ENCODE data around the gene BRINP3. TPM values are rescaled to one million over a fixed set of nuclear protein-coding genes. Genes with fewer than 3 reads are reported as not detected.

Gene BRINP3
- total RNA-seq, 1 donor from 2014 or later = not detected

DNA sequence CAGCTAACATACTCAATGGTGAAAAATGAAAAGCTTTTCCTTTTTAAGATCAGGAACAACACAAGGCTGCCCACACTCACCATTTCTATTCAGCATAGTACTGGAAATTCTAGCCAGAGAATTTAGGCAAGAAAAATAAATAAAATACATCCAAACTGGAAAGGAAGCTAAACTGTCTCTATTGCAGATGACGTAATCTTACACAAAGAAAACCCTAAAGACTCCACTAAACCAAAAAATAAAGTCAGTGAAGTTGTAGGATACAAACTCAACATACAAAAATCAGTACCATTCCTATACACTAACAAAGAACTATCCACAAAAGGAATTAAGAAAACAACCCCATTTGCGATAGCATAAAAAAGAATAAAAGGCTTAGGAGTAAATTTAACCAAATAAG lies 181.2 kb downstream of the BRINP3 start:
- Mint-ChIP-seq H3K4me1 (ENCODE audit: low read depth) (no peaks in the 10 kb centered on the region), H3K36me3 (ENCODE audit: low read depth) (peaks cover 2% of the 10 kb centered on the region), H3K9me3 (ENCODE audit: low read depth) (peaks cover 3% of the 10 kb centered on the region), H3K27ac (ENCODE audit: unreplicated experiment) (no peak overlapping the region), H3K4me3 (ENCODE audit: unreplicated experiment) (no peak overlapping the region), H3K27me3 (ENCODE audit: low read depth) (peaks cover 2% of the 10 kb centered on the region)
- no peak for TF ChIP-seq CTCF (IDR thresholded peaks at IDR 0.05)
- no peak for DNase-seq (ENCODE audit: low spot score)

DNA sequence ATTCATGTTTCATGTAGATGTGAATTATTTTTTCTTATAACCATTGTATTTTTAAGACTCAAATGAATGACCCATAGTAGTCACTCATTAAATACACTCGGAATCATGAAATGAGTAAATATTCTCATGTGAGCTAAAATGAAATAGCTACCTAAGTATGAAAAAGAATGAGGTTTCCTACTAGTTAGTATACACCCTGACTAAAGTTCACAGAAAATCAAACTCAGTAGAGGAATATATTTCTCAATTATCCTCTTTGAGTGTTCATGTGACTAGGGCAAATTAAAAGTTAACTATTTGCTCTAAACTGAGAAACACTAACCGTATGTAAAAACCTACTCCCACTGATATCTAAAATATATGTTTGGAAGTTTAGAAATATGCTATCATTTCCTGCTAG lies 187.8 kb downstream of the BRINP3 start:
- Mint-ChIP-seq H3K36me3 (ENCODE audit: low read depth) (no peaks in the 10 kb centered on the region), H3K9me3 (ENCODE audit: low read depth) (no peaks in the 10 kb centered on the region), H3K4me1 (ENCODE audit: low read depth) (no peaks in the 10 kb centered on the region), H3K4me3 (ENCODE audit: unreplicated experiment) (no peak overlapping the region), H3K27me3 (ENCODE audit: low read depth) (no peaks in the 10 kb centered on the region), H3K27ac (ENCODE audit: unreplicated experiment) (no peak overlapping the region)
- DNase-seq (ENCODE audit: low spot score) = no peak
- TF ChIP-seq CTCF (IDR thresholded peaks at IDR 0.05) = no peak

DNA sequence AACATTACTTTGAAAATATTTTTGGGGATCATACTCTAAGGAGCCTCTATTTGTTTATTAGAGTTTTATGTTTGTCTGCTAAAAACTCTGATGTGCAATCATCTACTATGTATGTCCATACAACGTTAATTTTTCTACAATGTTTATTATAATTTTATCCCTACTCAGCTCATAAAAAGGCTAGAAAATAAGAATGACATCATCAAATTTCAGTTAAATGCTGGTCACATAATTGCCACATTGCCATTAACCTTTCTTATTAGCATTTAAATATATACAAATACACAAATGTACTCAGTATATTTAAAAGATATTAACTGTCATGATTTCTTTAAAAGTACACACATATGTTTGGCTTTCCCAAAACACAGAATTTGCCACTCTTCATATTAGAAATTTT lies 191.6 kb downstream of the BRINP3 start:
- no peaks in the 10 kb centered on the region for H3K36me3 Mint-ChIP-seq (ENCODE audit: low read depth)
- H3K27ac Mint-ChIP-seq (ENCODE audit: unreplicated experiment) = no peak overlapping the region
- no peak for DNase-seq (ENCODE audit: low spot score)
- no peaks in the 10 kb centered on the region for H3K27me3 Mint-ChIP-seq (ENCODE audit: low read depth)
- no peak for TF ChIP-seq CTCF (IDR thresholded peaks at IDR 0.05)
- no peak overlapping the region for H3K4me3 Mint-ChIP-seq (ENCODE audit: unreplicated experiment)
- no peaks in the 10 kb centered on the region for H3K4me1 Mint-ChIP-seq (ENCODE audit: low read depth)
- no peaks in the 10 kb centered on the region for H3K9me3 Mint-ChIP-seq (ENCODE audit: low read depth)

- DNase-seq (ENCODE audit: low spot score) = no peak
- Mint-ChIP-seq H3K4me3 (ENCODE audit: unreplicated experiment) (no peak overlapping the region), H3K9me3 (ENCODE audit: low read depth) (no peaks in the 10 kb centered on the region), H3K27ac (ENCODE audit: unreplicated experiment) (no peak overlapping the region), H3K36me3 (ENCODE audit: low read depth) (no peaks in the 10 kb centered on the region), H3K27me3 (ENCODE audit: low read depth) (peaks cover 7% of the 10 kb centered on the region), H3K4me1 (ENCODE audit: low read depth) (no peaks in the 10 kb centered on the region)
- no peak for TF ChIP-seq CTCF (IDR thresholded peaks at IDR 0.05)
Observed at GRCh38 chr1:190277107-190277506, 200.6 kb downstream of the BRINP3 start.

GRCh38 chr1:190274721-190275120 lies 202.9 kb downstream of the BRINP3 start:
- no peaks in the 10 kb centered on the region for H3K9me3 Mint-ChIP-seq (ENCODE audit: low read depth)
- no peak overlapping the region for H3K27ac Mint-ChIP-seq (ENCODE audit: unreplicated experiment)
- H3K27me3 Mint-ChIP-seq (ENCODE audit: low read depth) = peaks cover 2% of the 10 kb centered on the region
- no peaks in the 10 kb centered on the region for H3K36me3 Mint-ChIP-seq (ENCODE audit: low read depth)
- no peak for DNase-seq (ENCODE audit: low spot score)
- H3K4me1 Mint-ChIP-seq (ENCODE audit: low read depth) = no peaks in the 10 kb centered on the region
- TF ChIP-seq CTCF (IDR thresholded peaks at IDR 0.05) = no peak
- no peak overlapping the region for H3K4me3 Mint-ChIP-seq (ENCODE audit: unreplicated experiment)
